Measurements from ENCODE around the gene ACLY.
"Not testable (repeated sequence)": the region's sequence is repeated elsewhere in the genome, so short reads cannot be mapped to it uniquely, and the experiment has no call there.

The ACLY gene

GRCh38 chr17:41912925-41913324, 5.8 kb downstream of the ACLY start:
- no peak for DNase-seq (ENCODE audit: low read depth in 3 of 3)

- DNase-seq (ENCODE audit: low read depth in 3 of 3): no peak
These were observed 7.9 kb downstream of the ACLY start for GRCh38 chr17:41910701-41911391.

- no peak for DNase-seq (ENCODE audit: low read depth in 3 of 3)
These were observed 9.7 kb downstream of the ACLY start for GRCh38 chr17:41909088-41909487.

GRCh38 chr17:41907633-41908539, 10.9 kb downstream of the ACLY start:
- DNase-seq (ENCODE audit: low read depth in 3 of 3): no peak

DNA sequence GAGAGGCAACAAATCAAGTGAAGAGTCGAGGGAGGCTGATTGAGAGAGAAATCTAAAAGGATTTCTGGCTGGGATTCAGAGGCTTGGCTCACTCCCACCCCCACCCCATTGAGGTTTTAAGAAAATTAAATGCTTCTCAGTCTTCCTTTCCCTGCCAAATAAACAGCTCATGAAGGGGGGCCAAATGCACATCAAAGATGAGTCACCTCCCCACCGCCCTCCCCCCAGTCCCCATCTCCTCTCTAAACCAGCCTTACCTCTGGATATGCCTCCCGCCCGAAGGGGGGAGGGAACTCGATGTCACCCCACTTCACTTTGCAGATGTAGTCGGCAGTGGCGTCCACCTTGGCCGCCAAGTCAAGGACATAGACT, 11.6 kb downstream of the ACLY start:
- DNase-seq (ENCODE audit: low read depth in 3 of 3): no peak

GRCh38 chr17:41906465-41907184, 12.1 kb downstream of the ACLY start:
- DNase-seq (ENCODE audit: low read depth in 3 of 3): no peak

DNA sequence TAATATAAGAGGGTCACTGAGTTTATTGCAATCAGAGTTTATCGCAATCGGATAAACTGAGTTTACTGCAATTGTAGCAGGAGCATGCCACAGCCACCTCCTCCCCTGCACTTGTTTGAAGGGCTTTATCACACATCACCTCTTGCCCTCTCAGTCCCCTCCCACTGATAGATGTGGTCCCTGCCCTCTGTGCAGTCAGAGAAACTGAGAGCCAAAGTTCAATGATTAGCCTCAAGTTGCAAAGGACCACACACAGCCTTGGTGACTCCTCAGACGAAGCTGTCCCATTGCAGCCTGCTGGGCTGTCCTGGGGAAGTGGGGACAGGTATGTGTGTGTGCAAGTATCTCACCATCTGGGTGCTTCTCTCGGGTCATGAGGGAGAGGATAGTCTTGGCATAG, 13.6 kb downstream of the ACLY start:
- DNase-seq (ENCODE audit: low read depth in 3 of 3): no peak

GRCh38 chr17:41904242-41904841, 14.4 kb downstream of the ACLY start:
- no peak for DNase-seq (ENCODE audit: low read depth in 3 of 3)

- DNase-seq (ENCODE audit: low read depth in 3 of 3): no peak
These were observed 17.1 kb downstream of the ACLY start for GRCh38 chr17:41901646-41902045.

DNA sequence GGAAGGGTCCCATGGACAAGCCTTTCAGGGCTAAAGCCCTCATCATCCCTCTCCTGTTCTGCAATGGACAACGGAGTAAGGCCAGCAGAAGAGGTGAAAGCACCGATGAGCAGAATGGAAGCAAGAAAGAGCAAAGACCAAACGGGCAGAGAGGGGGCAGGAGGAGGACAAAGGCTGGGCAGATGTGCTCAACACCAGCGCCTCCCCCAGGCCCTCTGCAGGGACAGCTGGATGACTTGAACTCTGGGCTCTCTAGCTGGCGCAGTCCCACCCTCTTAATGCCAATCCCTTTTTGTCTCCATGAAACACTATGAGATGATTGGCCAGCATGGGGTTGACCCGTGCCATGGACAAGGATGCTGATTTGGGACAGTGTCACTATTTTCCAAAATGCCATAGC, 22.0 kb downstream of the ACLY start:
- no peak for DNase-seq (ENCODE audit: low read depth in 3 of 3)

DNA sequence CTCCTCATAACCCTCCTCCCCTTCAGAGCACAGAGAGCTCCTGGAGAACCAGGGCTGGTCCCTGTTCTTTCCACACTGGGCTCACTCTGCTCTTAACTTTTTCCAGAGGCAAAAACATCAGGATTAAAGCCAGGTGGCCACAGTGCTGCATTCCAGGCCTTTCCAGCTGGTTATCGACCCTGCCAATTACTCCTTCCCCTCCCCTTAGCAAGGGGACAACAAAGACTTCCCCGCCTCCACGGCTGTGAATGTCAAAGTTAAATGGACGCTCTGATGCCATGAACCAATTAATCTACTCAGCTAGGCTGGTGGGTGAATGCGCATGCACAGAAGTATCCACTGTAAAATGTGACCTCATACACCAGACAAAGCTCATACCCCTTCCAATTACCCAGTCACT, 23.1 kb downstream of the ACLY start:
- DNase-seq (ENCODE audit: low read depth in 3 of 3): no peak

DNA sequence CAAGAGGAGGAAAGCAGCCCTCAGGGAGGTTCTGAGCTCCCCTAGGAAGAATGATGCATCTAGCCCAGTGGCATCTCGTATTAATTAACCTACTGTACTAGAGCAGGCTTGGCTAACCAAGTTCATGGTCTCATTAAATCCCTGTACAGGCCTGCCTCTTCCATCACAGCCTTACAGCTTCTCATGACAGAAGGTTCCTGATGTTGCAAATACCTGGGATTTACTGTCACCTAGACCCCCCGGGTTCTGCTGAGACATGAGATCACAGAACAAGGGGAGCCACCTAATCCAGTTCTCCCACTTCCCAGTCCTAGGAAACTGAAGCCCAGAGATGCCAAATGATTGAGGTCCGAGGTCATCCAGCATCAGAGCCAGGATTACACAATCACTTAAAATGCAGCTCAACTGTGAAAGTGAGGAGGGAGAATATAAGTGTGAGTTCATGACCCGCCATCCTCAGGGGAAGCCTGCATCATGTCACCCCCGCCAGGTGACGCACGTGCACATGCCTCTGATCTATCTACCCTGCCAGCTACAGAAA, 23.9 kb downstream of the ACLY start:
- DNase-seq (ENCODE audit: low read depth in 3 of 3): no peak

GRCh38 chr17:41893384-41893783, 25.4 kb downstream of the ACLY start:
- no peak for DNase-seq (ENCODE audit: low read depth in 3 of 3)

DNA sequence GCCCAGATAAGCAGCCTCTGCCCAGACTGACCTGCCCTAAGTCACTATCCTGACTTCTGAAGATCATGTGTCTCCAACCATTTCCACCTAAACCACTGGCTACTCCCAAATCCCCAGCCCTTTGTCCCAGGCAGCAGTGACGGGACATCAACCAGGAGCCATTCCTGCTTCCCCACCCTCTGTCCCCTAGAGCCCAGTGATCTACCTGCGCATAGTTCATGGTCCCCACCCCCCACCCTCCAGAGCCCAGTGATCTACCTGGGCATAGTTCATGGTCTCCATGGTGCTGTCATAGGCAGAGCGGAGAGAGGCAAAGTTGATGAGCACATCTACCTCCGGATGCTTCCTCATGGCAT, 26.8 kb downstream of the ACLY start:
- DNase-seq (ENCODE audit: low read depth in 3 of 3): no peak

DNA sequence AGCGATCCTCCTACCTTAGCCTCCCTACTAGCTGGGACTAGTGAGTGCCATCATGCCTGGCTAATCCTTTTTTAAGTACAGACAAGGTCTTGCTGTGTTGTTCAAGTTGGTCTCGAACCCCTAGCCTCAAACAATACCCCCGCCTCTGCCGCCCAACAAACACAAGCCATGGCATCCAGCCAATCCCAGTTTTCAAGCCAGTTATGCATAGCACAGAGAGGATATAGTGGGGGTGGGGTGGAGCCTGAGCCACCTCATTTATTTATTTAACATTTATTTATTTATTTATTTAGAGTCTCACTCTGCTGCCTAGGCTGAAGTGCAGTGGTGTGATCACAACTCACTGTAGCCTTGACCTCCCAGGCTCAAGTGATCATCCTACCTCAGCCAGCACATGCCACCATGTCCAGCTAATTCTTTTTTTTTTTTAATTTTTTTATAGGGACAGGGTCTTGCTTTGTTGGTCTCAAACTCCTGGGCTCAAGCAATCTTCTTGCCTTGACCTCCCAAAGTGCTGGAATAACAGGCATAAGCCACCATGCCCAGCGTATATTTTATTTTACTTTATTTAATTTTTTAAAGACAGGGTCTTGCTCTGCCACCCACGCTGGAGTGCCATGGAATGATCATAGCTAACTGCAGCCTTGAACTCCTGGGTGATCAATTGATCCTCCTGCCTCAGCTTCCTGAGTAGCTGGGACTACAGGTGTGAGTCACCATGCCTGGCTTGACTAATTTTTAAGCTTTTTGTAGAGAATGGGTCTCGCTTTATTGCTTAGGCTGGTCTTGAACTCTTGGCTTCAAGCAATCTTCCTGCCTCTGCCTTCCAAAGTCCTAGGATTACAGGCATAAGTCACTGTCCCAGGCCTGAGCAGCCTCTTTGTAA, 27.4 kb downstream of the ACLY start:
- no peak for DNase-seq (ENCODE audit: low read depth in 3 of 3)

- DNase-seq (ENCODE audit: low read depth in 3 of 3): no peak
These were observed 30.3 kb downstream of the ACLY start for GRCh38 chr17:41888332-41888965.

GRCh38 chr17:41885733-41886132, 33.0 kb downstream of the ACLY start:
- DNase-seq (ENCODE audit: low read depth in 3 of 3): no peak

- no peak for DNase-seq (ENCODE audit: low read depth in 3 of 3)
These were observed 36.0 kb downstream of the ACLY start for GRCh38 chr17:41882756-41883155.

GRCh38 chr17:41880130-41880529, 38.6 kb downstream of the ACLY start:
- no peak for DNase-seq (ENCODE audit: low read depth in 3 of 3)

- DNase-seq (ENCODE audit: low read depth in 3 of 3): not testable (repeated sequence)
These were observed 44.5 kb downstream of the ACLY start for GRCh38 chr17:41874293-41874670.
